ENCODE results near the gene ZNF343.

Gene ZNF343

GRCh38 chr20:2473516-2473915, 35.2 kb downstream of the ZNF343 start:
- DNase-seq (ENCODE audit: low read depth in 2 of 2), result no peak

- peak; percentile 90 to 94 for DNase-seq (ENCODE audit: low read depth in 2 of 2)
These were observed 38.1 kb downstream of the ZNF343 start, which contains the start of gene SNRPB for GRCh38 chr20:2470423-2471193. Gene SNRPB (minus strand): TSS chr20:2470789. CDS start chr20:2470690, 99 bp downstream.

DNA sequence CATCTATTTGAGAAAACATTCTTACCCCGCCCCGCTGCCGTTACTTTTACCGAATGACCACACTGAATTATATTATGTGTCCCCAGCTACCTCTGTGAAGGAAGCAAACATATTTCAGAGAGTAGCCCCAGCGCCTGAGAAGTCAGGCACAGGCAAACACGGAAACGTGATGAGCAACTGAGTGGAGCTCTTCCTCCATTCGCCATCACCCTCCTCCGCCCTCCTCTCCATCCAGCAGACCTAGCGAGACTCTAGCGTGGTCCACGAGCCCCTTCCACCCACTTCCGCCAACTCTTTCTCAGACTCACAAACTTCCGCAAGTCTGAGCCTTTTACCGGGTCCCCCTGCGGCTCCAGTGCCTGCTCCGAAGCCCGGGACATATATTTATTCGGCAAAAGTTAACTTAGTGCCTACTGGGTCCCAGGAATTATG, 38.7 kb downstream of the ZNF343 start:
- peak; percentile 34 to 48 for DNase-seq (ENCODE audit: low read depth in 2 of 2)

DNA sequence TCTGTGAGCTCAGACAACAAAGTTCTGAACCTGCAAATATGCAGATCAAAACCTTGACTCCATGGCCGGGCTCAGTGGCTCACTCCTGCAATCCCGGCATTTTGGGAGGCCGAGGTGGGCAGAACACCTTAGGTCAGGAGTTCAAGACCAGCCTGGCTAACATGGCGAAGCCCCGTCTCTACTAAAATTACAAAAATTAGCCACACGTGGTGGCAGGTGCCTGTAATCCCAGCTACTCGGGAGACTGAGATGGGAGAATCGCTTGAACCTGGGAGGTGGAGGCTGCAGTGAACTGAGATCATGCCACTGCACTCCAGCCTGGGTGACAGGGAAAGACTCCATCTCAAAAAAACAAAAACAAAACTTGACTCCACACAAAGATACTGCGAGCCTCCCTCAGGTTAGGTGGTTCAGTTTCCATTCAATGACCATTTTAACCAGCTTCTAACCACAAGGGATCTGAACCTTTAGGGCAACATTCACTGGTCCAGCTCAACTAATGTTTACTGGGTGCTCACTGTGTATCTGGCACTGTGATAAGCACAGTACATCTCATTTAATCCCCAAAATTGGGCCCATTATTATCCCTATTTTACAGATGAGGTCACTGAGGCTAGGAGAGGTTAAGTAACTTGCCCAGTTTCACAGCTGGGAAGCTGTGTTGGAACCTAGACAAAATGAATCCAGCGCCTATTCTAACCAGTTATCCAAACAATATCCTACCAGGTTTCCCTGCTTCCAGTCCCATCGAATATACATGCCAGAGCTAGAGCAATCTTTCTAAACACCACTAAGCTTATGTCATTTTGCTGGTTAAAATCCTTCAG, 39.9 kb downstream of the ZNF343 start:
- no peak for DNase-seq (ENCODE audit: low read depth in 2 of 2)

DNA sequence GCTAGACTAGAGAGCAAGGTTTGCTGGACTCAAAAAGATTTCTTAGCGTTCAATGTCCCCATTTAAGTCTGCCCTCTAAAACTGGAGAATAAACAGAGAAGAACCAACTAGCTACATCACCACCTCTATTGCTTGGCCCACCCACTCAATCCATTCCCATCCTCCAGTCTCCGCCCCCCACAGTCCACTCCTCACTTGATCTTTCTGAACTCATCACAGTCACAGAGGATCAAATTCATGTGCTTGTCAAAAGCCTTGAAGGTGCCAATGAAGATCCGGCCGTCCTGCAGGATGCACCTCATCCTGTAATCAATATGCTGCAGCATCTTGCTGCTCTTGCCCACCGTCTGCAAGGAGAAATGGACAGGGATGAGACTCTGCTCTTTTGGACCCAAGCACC, 41.3 kb downstream of the ZNF343 start:
- no peak for DNase-seq (ENCODE audit: low read depth in 2 of 2)

DNA sequence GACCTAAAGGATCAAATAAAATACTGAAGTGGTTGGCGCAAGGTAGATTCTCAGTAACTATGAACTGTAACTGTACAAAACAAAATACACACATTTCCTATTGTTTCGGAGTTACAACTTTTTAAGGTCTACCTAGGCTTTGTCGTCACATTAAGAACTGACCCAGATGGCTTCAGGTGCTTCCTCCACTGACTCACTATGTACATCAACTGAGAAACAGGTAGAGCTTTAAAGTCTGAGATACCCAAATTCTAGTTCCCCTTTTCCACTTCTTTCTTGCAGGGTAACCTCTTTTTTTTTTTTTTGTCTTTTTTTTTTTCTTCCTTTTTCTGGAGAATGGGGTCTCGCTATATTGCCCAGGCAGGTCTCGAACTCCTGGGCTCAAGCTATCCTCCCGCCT, 43.6 kb downstream of the ZNF343 start:
- no peak for DNase-seq (ENCODE audit: low read depth in 2 of 2)

- no peak for DNase-seq (ENCODE audit: low read depth in 2 of 2)
These were observed 44.9 kb downstream of the ZNF343 start for GRCh38 chr20:2463616-2464365.

GRCh38 chr20:2462484-2462883, 46.2 kb downstream of the ZNF343 start:
- DNase-seq (ENCODE audit: low read depth in 2 of 2), result no peak

GRCh38 chr20:2460752-2461424, 47.8 kb downstream of the ZNF343 start:
- DNase-seq (ENCODE audit: low read depth in 2 of 2), result no peak

- no peak for DNase-seq (ENCODE audit: low read depth in 2 of 2)
These were observed 48.5 kb downstream of the ZNF343 start for GRCh38 chr20:2459981-2460751.

GRCh38 chr20:2458919-2459499, 49.7 kb downstream of the ZNF343 start:
- DNase-seq (ENCODE audit: low read depth in 2 of 2), result no peak

DNA sequence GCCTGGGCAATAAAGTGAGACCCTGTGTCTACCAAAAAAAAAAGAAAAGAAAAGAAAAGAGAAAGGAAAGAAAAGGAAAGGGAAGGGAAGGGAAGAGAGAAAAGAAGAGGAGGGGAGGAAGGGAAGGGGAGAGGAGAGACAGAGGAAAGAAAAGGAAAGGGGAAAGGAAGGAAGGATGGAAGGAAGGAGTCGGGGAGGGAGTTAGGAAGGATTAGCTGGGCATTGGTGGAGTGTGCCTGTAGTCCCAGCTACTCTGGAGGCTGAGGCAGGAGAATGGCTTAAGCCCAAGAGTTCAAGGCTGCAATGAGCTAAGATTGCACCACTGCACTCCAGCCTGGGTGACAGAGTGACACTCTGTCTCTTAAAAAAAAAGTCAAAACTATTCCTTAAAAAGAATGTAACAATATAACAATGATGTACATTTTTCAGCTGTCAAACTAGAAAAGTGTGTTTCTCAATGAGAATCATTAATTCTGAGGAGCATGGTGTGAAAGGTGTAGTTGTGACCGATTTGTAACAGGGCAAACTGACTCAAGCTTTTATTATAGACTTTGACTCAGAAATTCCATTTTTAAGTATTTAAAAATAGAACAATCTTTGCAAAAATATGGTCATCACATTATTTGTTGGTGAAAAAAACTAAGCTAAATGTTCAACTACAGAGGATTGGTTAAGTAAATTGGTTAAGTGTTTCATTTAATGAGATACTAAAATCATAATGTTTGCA, 52.8 kb downstream of the ZNF343 start:
- DNase-seq (ENCODE audit: low read depth in 2 of 2), result no peak

DNA sequence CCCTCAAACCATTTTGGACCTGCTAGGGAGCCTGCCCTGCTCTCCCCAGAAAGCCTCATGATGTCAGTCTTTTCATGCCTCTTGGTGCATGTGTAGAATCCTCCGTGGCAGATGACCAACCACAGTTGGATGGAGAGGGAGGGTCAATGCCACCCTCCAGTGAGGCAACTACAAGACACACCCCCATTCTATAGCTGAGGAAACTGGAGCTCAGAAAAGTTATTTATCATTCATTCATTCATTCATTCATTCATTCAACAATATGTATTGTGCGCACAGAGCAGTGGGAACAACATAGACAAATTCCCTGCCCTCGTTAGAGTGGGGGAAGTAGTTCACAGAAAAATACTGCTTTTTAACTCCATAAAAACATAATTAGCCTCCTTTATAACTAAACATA, 54.9 kb downstream of the ZNF343 start:
- DNase-seq (ENCODE audit: low read depth in 2 of 2), result no peak

GRCh38 chr20:2451939-2452732, 56.6 kb downstream of the ZNF343 start:
- DNase-seq (ENCODE audit: low read depth in 2 of 2), result peak; percentile 62 to 65

DNA sequence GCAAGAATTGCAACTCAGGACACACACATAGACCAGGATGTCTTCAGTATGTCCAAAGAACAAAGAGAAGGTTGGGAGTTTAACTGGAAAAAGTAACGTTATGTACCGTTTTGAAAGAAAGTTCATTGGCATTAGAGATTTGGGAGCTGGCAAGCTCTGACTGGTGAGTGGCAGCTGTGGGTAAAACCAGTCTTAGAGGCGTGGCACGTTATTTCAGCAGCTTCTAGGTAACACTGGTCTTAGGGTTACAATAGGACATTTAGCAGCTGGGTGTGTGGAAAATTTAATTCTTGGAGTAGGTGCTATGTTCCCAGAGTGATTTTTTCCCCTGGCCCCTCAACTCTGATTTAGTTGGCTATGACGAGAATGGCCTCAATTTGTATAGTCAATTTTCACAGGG, 57.3 kb downstream of the ZNF343 start:
- DNase-seq (ENCODE audit: low read depth in 2 of 2), result no peak

- DNase-seq (ENCODE audit: low read depth in 2 of 2), result no peak
These were observed 59.3 kb downstream of the ZNF343 start for GRCh38 chr20:2449386-2449785.

GRCh38 chr20:2446845-2447244, 61.9 kb downstream of the ZNF343 start:
- DNase-seq (ENCODE audit: low read depth in 2 of 2), result no peak
